HCT116 (cell line): ENCODE data around the gene KRTAP16-1. TPM values are rescaled to one million over a fixed set of nuclear protein-coding genes. Genes with fewer than 3 reads are reported as not detected.

Experiments
- ATAC-seq: fragments of 200-7000 bp; cut with Tn5 transposase; 2 replicates; pipeline ENCODE4 v1.9.1; 2020; ENCODE audit warnings: mild to moderate bottlenecking, moderate library complexity
- BruUV-seq: library from RNA; stranded (reverse); fragments of 400-500 nt; replicated peaks from 2 replicates; lab custom pipeline; 2021; lab: Mats Ljungman, UMichigan
- CTCF ChIA-PET: fragments of 300-600 bp; sonication (Branson Sonifier 250); formaldehyde crosslinking; loops from one replicate; lab custom pipeline; 2021; ENCODE audit warnings: antibody characterized with exemption; lab: Charles Lee
- POLR2A ChIA-PET: fragments of 300-600, 350-600 bp; sonication (Branson Sonifier 250); formaldehyde crosslinking; loops from one replicate; lab custom pipeline; 2021; ENCODE audit warnings: antibody characterized with exemption; lab: Charles Lee
- RAD21 ChIA-PET, 2 experiments: fragments of 300-600 bp; sonication (Branson Sonifier 250); formaldehyde crosslinking; loops; one replicate each; lab custom pipeline; 2023; ENCODE audit warnings: low total read pairs in 2 of 2; ENCODE audit not compliant: uncharacterized antibody in 2 of 2, unreplicated experiment in 2 of 2, low non-redundant PET in 1 of 2; lab: Charles Lee
- DNase-seq: peaks from one replicate; pipeline ENCODE4 v3.0.0-alpha.2; 2010; ENCODE audit warnings: low read depth, low spot score
- H2AFZ ChIP-seq: fragments of 200-600 bp; shearing (Covaris generic), sonication (generic); 2 replicates; pipeline ENCODE4 v1.6.1; 2017; ENCODE audit warnings: low read depth, mixed run types, mixed read lengths, antibody characterized with exemption, low read length; ENCODE audit not compliant: poor library complexity, severe bottlenecking
- H3K27ac ChIP-seq: 2 replicates; pipeline ENCODE4 v1.5.1; 2012; ENCODE audit warnings: low read depth, low read length
- H3K27me3 ChIP-seq: fragments of 200-600 bp; sonication (generic); 2 replicates; pipeline ENCODE4 v1.6.1; 2016; ENCODE audit warnings: mixed run types, low read length, mixed read lengths; ENCODE audit not compliant: insufficient read depth
- H3K36me3 ChIP-seq, 2 experiments: fragments of 200-500 bp in 1 of 2; fragments of 200-600 bp in 1 of 2; sonication (Bioruptor generic) in 1 of 2; sonication (generic) in 1 of 2; 2 replicates each; pipeline versions ENCODE4 v1.5.1 to v1.6.1; 2014 to 2016; ENCODE audit warnings: low read length in 2 of 2, inconsistent platforms in 1 of 2, mixed read lengths in 1 of 2, mixed run types in 1 of 2; ENCODE audit not compliant: insufficient read depth in 2 of 2, control insufficient read depth in 1 of 2
- H3K4me1 ChIP-seq, 2 experiments: fragments of 200-600 bp in 1 of 2; sonication (generic) in 1 of 2; 2 replicates each; pipeline versions ENCODE4 v1.5.1 to v1.6.1; 2012 to 2017; ENCODE audit warnings: low read length in 2 of 2, inconsistent platforms in 1 of 2, mild to moderate bottlenecking in 1 of 2, mixed read lengths in 1 of 2, mixed run types in 1 of 2, moderate library complexity in 1 of 2; ENCODE audit not compliant: insufficient read depth in 2 of 2, control insufficient read depth in 1 of 2
- H3K4me2 ChIP-seq: fragments of 200-600 bp; sonication (generic); 2 replicates; pipeline ENCODE4 v1.6.1; 2017; ENCODE audit warnings: mixed run types, low read length, mixed read lengths
- H3K4me3 ChIP-seq, 2 experiments: fragments of 200-600 bp in 1 of 2; sonication (generic) in 1 of 2; replicated peaks in 1 of 2; 2 replicates each; pipeline ENCODE4 v1.5.1; 2011 to 2016; ENCODE audit warnings: low read length in 2 of 2, control low read depth in 1 of 2, low read depth in 1 of 2, mild to moderate bottlenecking in 1 of 2, mixed read lengths in 1 of 2, mixed run types in 1 of 2
- H3K79me2 ChIP-seq: fragments of 200-600 bp; sonication (generic); 2 replicates; pipeline ENCODE4 v1.6.1; 2017; ENCODE audit warnings: mild to moderate bottlenecking, mixed run types, low read length, moderate library complexity, mixed read lengths; ENCODE audit not compliant: insufficient read depth
- H3K9ac ChIP-seq: fragments of 200-600 bp; sonication (generic); 2 replicates; pipeline ENCODE4 v1.6.1; 2016; ENCODE audit warnings: low read length, mixed read lengths
- H3K9me2 ChIP-seq: fragments of 200-600 bp; sonication (generic), shearing (Covaris generic); 2 replicates; pipeline ENCODE4 v1.6.1; 2017; ENCODE audit warnings: mixed run types, mild to moderate bottlenecking, moderate library complexity; ENCODE audit not compliant: insufficient read depth
- H3K9me3 ChIP-seq, 2 experiments: fragments of 200-500 bp in 1 of 2; fragments of 200-600 bp in 1 of 2; sonication (Bioruptor generic) in 1 of 2; sonication (generic) in 1 of 2; 2 replicates each; pipeline ENCODE4 v1.6.1; 2014 to 2017; ENCODE audit warnings: low read length in 2 of 2, mixed read lengths in 2 of 2, inconsistent platforms in 1 of 2, low read depth in 1 of 2, mild to moderate bottlenecking in 1 of 2, mixed run types in 1 of 2, moderate library complexity in 1 of 2; ENCODE audit not compliant: control insufficient read depth in 1 of 2, insufficient read depth in 1 of 2
- H4K20me1 ChIP-seq: fragments of 200-600 bp; sonication (generic), shearing (Covaris generic); 2 replicates; pipeline ENCODE4 v1.6.1; 2017; ENCODE audit warnings: mixed run types, mild to moderate bottlenecking, moderate library complexity; ENCODE audit not compliant: insufficient read depth
- CBX3 ChIP-seq: IDR thresholded peaks from 2 replicates; pipeline ENCODE4 v1.6.1; 2012; ENCODE audit warnings: low read depth
- CEBPB ChIP-seq: IDR thresholded peaks from 2 replicates; pipeline ENCODE4 v1.6.1; 2012; ENCODE audit warnings: low read depth
- EGR1 ChIP-seq: IDR thresholded peaks from 2 replicates; pipeline ENCODE4 v1.6.1; 2012; ENCODE audit warnings: low read depth
- ELF1 ChIP-seq: IDR thresholded peaks from 2 replicates; pipeline ENCODE4 v1.6.1; 2012; ENCODE audit warnings: low read depth, borderline replicate concordance
- EZH2 ChIP-seq: fragments of 200-600 bp; sonication (generic); IDR thresholded peaks from 2 replicates; pipeline ENCODE4 v1.6.1; 2017; ENCODE audit warnings: antibody characterized with exemption, mixed run types
- JUND ChIP-seq: IDR thresholded peaks from 2 replicates; pipeline ENCODE4 v1.6.1; 2012
- MAX ChIP-seq: IDR thresholded peaks from 2 replicates; pipeline ENCODE4 v1.6.1; 2012
- POLR2A ChIP-seq: IDR thresholded peaks from 2 replicates; pipeline ENCODE4 v1.7.0; 2011; ENCODE audit warnings: borderline replicate concordance; ENCODE audit not compliant: insufficient read depth, insufficient read length; ENCODE audit errors: extremely low read depth
- POLR2AphosphoS5 ChIP-seq: IDR thresholded peaks from 2 replicates; pipeline ENCODE4 v1.6.1; 2011; ENCODE audit warnings: mild to moderate bottlenecking, low read depth, low read length, moderate library complexity
- RAD21 ChIP-seq: IDR thresholded peaks from 2 replicates; pipeline ENCODE4 v1.6.1; 2012; ENCODE audit warnings: low read depth, mild to moderate bottlenecking
- SIN3A ChIP-seq: IDR thresholded peaks from 2 replicates; pipeline ENCODE4 v1.6.1; 2012; ENCODE audit warnings: low read depth
- SP1 ChIP-seq: IDR thresholded peaks from 2 replicates; pipeline ENCODE4 v1.6.1; 2012; ENCODE audit warnings: low read depth
- TCF7L2 ChIP-seq: IDR thresholded peaks from 2 replicates; pipeline ENCODE4 v1.7.0; 2011; ENCODE audit warnings: borderline replicate concordance, inconsistent platforms; ENCODE audit not compliant: insufficient read depth, insufficient read length; ENCODE audit errors: extremely low read depth
- YY1 ChIP-seq: IDR thresholded peaks from 2 replicates; pipeline ENCODE4 v1.6.1; 2011; ENCODE audit warnings: low read length, low read depth, moderate library complexity, mild to moderate bottlenecking; ENCODE audit not compliant: insufficient replicate concordance; ENCODE audit errors: extremely low read depth
- ZBTB33 ChIP-seq: IDR thresholded peaks from 2 replicates; pipeline ENCODE4 v1.6.1; 2011; ENCODE audit warnings: mild to moderate bottlenecking, low read length, moderate library complexity; ENCODE audit not compliant: insufficient replicate concordance; ENCODE audit errors: extremely low read depth
- ZFX ChIP-seq: fragments of 450-650 bp; IDR thresholded peaks from 2 replicates; pipeline ENCODE4 v1.6.1; 2017
- ZNF274 ChIP-seq: fragments of 200-500 bp; sonication (Bioruptor generic); IDR thresholded peaks from 2 replicates; pipeline ENCODE4 v1.6.1; 2014; ENCODE audit warnings: mild to moderate bottlenecking, low read depth, low read length, inconsistent platforms
- intact Hi-C: fragments of 100-400 bp; cut with micrococcal nuclease; formaldehyde crosslinking; loops from 2 replicates; pipeline ENCODE4 v1.10.0; 2022
- total RNA-seq: library from RNA; stranded (reverse); gene quantifications from one replicate; pipeline ENCODE4 v1.2.1, GENCODE V29; 2021; ENCODE audit not compliant: unreplicated experiment
- TF ChIP-seq, protein P1 (sequence below): IDR thresholded peaks from 2 replicates; pipeline ENCODE4 v1.6.1; 2012; ENCODE audit warnings: low read depth
- TF ChIP-seq, protein P2 (sequence below): IDR thresholded peaks from 2 replicates; pipeline ENCODE4 v1.6.1; 2012
- TF ChIP-seq, protein P3 (sequence below), 3 experiments: fragments of 200-600 bp in 1 of 3; sonication (generic) in 1 of 3; IDR thresholded peaks in 2 of 3; conservative IDR thresholded peaks in 1 of 3; 2 replicates each; pipeline ENCODE4 v1.5.1; 2012 to 2017; ENCODE audit warnings: low read depth in 2 of 3, low read length in 2 of 3, antibody characterized with exemption in 1 of 3, borderline replicate concordance in 1 of 3, control low read depth in 1 of 3, mild to moderate bottlenecking in 1 of 3, mixed read lengths in 1 of 3, mixed run types in 1 of 3, moderate library complexity in 1 of 3; ENCODE audit not compliant: insufficient read depth in 1 of 3

The KRTAP16-1 gene
- total RNA-seq, 1 experiment from 2014 or later, result not detected

DNA sequence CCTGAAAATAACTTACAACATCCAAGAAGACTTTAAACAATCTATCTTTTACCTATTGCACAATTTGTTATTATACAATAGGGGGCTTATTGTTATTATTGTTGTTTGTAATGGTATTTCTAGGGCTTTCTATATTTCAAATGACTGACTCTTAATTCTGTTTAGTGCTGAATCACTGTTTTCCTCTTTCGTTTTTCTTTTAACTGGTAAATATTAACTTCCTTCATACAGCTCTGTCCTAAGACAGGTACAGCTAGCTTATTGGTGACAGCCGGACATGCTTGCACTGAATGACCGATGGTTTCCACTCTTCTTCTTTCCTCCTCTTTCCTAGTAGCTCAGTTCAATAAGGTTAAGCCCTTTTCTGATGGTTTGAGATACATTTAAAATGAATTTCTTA lies 22.1 kb downstream of the KRTAP16-1 start:
- no peaks in the 10 kb centered on the region for H3K9me2 ChIP-seq

More for the DNA sequence above, 22.1 kb downstream of the KRTAP16-1 start:
- no peak for TF ChIP-seq POLR2A
- TF ChIP-seq MAX, result no peak
- TF ChIP-seq ZFX, result no peak
- TF ChIP-seq ZNF274, result no peak
- no peak for TF ChIP-seq EZH2
- TF ChIP-seq JUND, result no peak
- no peak for TF ChIP-seq ELF1
- TF ChIP-seq SIN3A, result no peak
- TF ChIP-seq SP1, result no peak
- no peak for TF ChIP-seq RAD21
- no peak for TF ChIP-seq YY1
- no peak for TF ChIP-seq TCF7L2
- TF ChIP-seq ZBTB33, result no peak
- TF ChIP-seq POLR2AphosphoS5, result no peak
- TF ChIP-seq CBX3, result no peak
- TF ChIP-seq, protein P1, sequence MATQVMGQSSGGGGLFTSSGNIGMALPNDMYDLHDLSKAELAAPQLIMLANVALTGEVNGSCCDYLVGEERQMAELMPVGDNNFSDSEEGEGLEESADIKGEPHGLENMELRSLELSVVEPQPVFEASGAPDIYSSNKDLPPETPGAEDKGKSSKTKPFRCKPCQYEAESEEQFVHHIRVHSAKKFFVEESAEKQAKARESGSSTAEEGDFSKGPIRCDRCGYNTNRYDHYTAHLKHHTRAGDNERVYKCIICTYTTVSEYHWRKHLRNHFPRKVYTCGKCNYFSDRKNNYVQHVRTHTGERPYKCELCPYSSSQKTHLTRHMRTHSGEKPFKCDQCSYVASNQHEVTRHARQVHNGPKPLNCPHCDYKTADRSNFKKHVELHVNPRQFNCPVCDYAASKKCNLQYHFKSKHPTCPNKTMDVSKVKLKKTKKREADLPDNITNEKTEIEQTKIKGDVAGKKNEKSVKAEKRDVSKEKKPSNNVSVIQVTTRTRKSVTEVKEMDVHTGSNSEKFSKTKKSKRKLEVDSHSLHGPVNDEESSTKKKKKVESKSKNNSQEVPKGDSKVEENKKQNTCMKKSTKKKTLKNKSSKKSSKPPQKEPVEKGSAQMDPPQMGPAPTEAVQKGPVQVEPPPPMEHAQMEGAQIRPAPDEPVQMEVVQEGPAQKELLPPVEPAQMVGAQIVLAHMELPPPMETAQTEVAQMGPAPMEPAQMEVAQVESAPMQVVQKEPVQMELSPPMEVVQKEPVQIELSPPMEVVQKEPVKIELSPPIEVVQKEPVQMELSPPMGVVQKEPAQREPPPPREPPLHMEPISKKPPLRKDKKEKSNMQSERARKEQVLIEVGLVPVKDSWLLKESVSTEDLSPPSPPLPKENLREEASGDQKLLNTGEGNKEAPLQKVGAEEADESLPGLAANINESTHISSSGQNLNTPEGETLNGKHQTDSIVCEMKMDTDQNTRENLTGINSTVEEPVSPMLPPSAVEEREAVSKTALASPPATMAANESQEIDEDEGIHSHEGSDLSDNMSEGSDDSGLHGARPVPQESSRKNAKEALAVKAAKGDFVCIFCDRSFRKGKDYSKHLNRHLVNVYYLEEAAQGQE, result no peak
- TF ChIP-seq EGR1, result no peak
- no peak for TF ChIP-seq CEBPB
- TF ChIP-seq, protein P2, sequence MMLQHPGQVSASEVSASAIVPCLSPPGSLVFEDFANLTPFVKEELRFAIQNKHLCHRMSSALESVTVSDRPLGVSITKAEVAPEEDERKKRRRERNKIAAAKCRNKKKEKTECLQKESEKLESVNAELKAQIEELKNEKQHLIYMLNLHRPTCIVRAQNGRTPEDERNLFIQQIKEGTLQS, result no peak
- TF ChIP-seq, protein P3, sequence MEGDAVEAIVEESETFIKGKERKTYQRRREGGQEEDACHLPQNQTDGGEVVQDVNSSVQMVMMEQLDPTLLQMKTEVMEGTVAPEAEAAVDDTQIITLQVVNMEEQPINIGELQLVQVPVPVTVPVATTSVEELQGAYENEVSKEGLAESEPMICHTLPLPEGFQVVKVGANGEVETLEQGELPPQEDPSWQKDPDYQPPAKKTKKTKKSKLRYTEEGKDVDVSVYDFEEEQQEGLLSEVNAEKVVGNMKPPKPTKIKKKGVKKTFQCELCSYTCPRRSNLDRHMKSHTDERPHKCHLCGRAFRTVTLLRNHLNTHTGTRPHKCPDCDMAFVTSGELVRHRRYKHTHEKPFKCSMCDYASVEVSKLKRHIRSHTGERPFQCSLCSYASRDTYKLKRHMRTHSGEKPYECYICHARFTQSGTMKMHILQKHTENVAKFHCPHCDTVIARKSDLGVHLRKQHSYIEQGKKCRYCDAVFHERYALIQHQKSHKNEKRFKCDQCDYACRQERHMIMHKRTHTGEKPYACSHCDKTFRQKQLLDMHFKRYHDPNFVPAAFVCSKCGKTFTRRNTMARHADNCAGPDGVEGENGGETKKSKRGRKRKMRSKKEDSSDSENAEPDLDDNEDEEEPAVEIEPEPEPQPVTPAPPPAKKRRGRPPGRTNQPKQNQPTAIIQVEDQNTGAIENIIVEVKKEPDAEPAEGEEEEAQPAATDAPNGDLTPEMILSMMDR (IDR thresholded peaks at IDR 0.05 in 2 of 3, conservative IDR thresholded peaks at IDR 0.05 in 1 of 3; ENCODE audit: borderline replicate concordance in 1 of 3, insufficient read depth in 1 of 3, low read depth in 2 of 3, low read length in 2 of 3), result no peak
- TF ChIP-seq, all 23 proteins: peak for 0
- Histone ChIP-seq H3K9me3 (no peaks in the 10 kb centered on the region; a peak in 1 of 4 replicates), H3K36me3 (no peaks in the 10 kb centered on the region), H4K20me1 (no peaks in the 10 kb centered on the region), H3K4me2 (no peak overlapping the region), H3K27ac (no peak overlapping the region), H3K27me3 (no peaks in the 10 kb centered on the region), H3K4me3 (no peak overlapping the region), H3K4me1 (no peaks in the 10 kb centered on the region), H2AFZ (no peak overlapping the region), H3K9ac (no peak overlapping the region), H3K79me2 (no peaks in the 10 kb centered on the region)
- intact Hi-C loops, result no loop called here
- ATAC-seq (no peak), DNase-seq (no peak)
- RAD21 ChIA-PET, result no interaction called here
- CTCF ChIA-PET, result interaction anchor here (1.1 kb wide), 1 partner anchor 431 kb away, joined by 3 read pairs; no protein-coding TSS in a partner anchor
- POLR2A ChIA-PET, result no interaction called here
- no TSS peak for BruUV-seq
